ENCODE measurements around the gene GOLGA2. TPM values are rescaled to one million over a fixed set of nuclear protein-coding genes. Genes with fewer than 3 reads are reported as not detected.
A peak's percentile ranks its signal among the peaks of the same experiment; 100 is the strongest.

The GOLGA2 gene
- total and polyA plus RNA-seq, 2 of the 13 experiments (the other 11 are each of a cell fraction or from before 2014, with no cell fraction given): 45.3 to 45.8 TPM

GRCh38 chr9:128262687-128263086 lies 13.1 kb downstream of the GOLGA2 start (continued):
- TF ChIP-seq BHLHE40 (IDR thresholded peaks at IDR 0.05; ENCODE audit: low read length) (no peak), KDM5B (CRISPR knock-in tag; IDR thresholded peaks at IDR 0.05; ENCODE audit: borderline replicate concordance) (no peak), BRD4 (CRISPR knock-in tag; IDR thresholded peaks at IDR 0.05) (no peak), AGO2 (optimal IDR thresholded peaks at IDR 0.05; ENCODE audit: low read depth, low read length) (no peak), ZNF446 (CRISPR knock-in tag; IDR thresholded peaks at IDR 0.05) (no peak), NFYC (CRISPR knock-in tag; IDR thresholded peaks at IDR 0.05) (no peak), SSRP1 (CRISPR knock-in tag; IDR thresholded peaks at IDR 0.05) (no peak)

GRCh38 chr9:128260340-128260739 lies 15.5 kb downstream of the GOLGA2 start:
- Histone ChIP-seq H3K9ac (ENCODE audit: insufficient read depth, low read depth, low read length) (no peak overlapping the region), H3K4me2 (ENCODE audit: low read depth, low read length) (no peak overlapping the region), H3K27me3 (ENCODE audit: control insufficient read depth in 1 of 2, insufficient read depth in 2 of 2, low read length in 2 of 2) (no peaks in the 10 kb centered on the region), H3K79me2 (ENCODE audit: insufficient read depth, low read length) (no peaks in the 10 kb centered on the region), H3K36me3 (replicated peaks in 1 of 2; ENCODE audit: control insufficient read depth in 1 of 2, insufficient read depth in 2 of 2, low read length in 2 of 2) (peaks cover 31 to 65% of the 10 kb centered on the region in 2 experiments; a peak in 4 of 5 replicates), H3K9me3 (ENCODE audit: low read length) (no peaks in the 10 kb centered on the region), H4K20me1 (ENCODE audit: insufficient read depth, low read length) (no peaks in the 10 kb centered on the region), H3K4me1 (ENCODE audit: insufficient read depth, low read length) (no peaks in the 10 kb centered on the region), H2AFZ (ENCODE audit: low read length) (no peak overlapping the region), H3K27ac (ENCODE audit: extremely low read length, insufficient read depth, low read length) (no peak overlapping the region), H3K4me3 (replicated peaks in 1 of 3; ENCODE audit: insufficient read depth in 1 of 3, low read depth in 2 of 3, low read length in 3 of 3) (no peak overlapping the region)
- no peak for FAIRE-seq
- no peak for ATAC-seq
- 100% methylated on average over 2 of the region's 17 CpGs for WGBS (ENCODE audit: low lambda C conversion rate)
- intact Hi-C loops (cut with micrococcal nuclease; ENCODE audit: unreplicated experiment): no loop called here
- in situ Hi-C loops (cut with HindIII; ENCODE audit: extremely low pct_ligation_motif_present, low pct_unique_long_range_greater_than_20kb): no loop called here
- CTCF ChIA-PET (ENCODE audit: low intra/inter-chr PET ratio, low total read pairs): no interaction called here
- TF ChIP-seq STAT5B (CRISPR knock-in tag; IDR thresholded peaks at IDR 0.05) (no peak), RBFOX2 (IDR thresholded peaks at IDR 0.05; ENCODE audit: low read depth, low read length) (0 out of 2 replicates have a peak, but pooled peaks have one; percentile 31), ZNF629 (CRISPR knock-in tag; conservative IDR thresholded peaks at IDR 0.05) (peak; percentile 54)
- POLR2A ChIA-PET: no interaction called here
- DNase-seq (ENCODE audit: low spot score): no peak
- no TSS peak for BruUV-seq (replicated peaks)

Data from HepG2 (cell line).